ENCODE data around the gene YPEL2. TPM values are rescaled to one million over a fixed set of nuclear protein-coding genes. Genes with fewer than 3 reads are reported as not detected.

YPEL2 gene
- polyA plus RNA-seq, 1 of the 3 experiments (the other 2 are of a cell fraction) = 3.2 TPM

GRCh38 chr17:59423903-59424302, 92.4 kb downstream of the YPEL2 start:
- peaks cover 17% of the 10 kb centered on the region for H3F3A ChIP-seq (replicated peaks; ENCODE audit: insufficient read depth)
- no peaks in the 10 kb centered on the region for H3K79me2 ChIP-seq (ENCODE audit: insufficient read depth)
- H3K9ac ChIP-seq = no peak overlapping the region
- H3K4me1 ChIP-seq (ENCODE audit: control insufficient read depth in 1 of 2, insufficient read depth in 2 of 2, low read depth in 1 of 2, low read length in 1 of 2) = peaks cover 13 to 54% of the 10 kb centered on the region in 2 experiments
- WGBS (ENCODE audit: low lambda C conversion rate) = 96% methylated on average over 6 of the region's 9 CpGs
- ChIA-PET CTCF (interaction anchor here (1.2 to 27.0 kb wide), 9 partner anchors 8 to 108 kb away, joined by 3 to 569 read pairs (median 10); partner anchors contain the start of gene YPEL2), POLR2A (interaction anchor here (1.1 kb wide), 1 partner anchor 38 kb away, joined by 3 read pairs; no protein-coding TSS in a partner anchor)
- no peak overlapping the region for H3K4me2 ChIP-seq
- H3K9me2 ChIP-seq = no peaks in the 10 kb centered on the region
- H3K4me3 ChIP-seq (ENCODE audit: low read depth in 2 of 2, low read length in 1 of 2) = no peak overlapping the region
- H3K27ac ChIP-seq (ENCODE audit: low read depth in 2 of 2, low read length in 1 of 2) = peak overlapping the region in 1 of 2 experiments; percentile 90; a peak in 1 of 4 replicates
- H3K36me3 ChIP-seq (replicated peaks in 1 of 2; ENCODE audit: control insufficient read depth in 1 of 2, insufficient read depth in 2 of 2, low read length in 1 of 2) = no peaks in the 10 kb centered on the region
- no peaks in the 10 kb centered on the region for H3K9me3 ChIP-seq
- no peaks in the 10 kb centered on the region for H4K20me1 ChIP-seq (ENCODE audit: insufficient read depth)
- H3K27me3 ChIP-seq (ENCODE audit: insufficient read depth) = no peaks in the 10 kb centered on the region
- DNase-seq = no peak
- TF ChIP-seq NFIC (IDR thresholded peaks at IDR 0.05; ENCODE audit: borderline replicate concordance) = no peak
- no peak for TF ChIP-seq TAF1 (IDR thresholded peaks at IDR 0.05; ENCODE audit: borderline replicate concordance, low read depth, low read length)
- TF ChIP-seq TCF12 (IDR thresholded peaks at IDR 0.05) = no peak
- no peak for TF ChIP-seq ELF1 (IDR thresholded peaks at IDR 0.05)
- no peak for TF ChIP-seq USF2 (IDR thresholded peaks at IDR 0.05; ENCODE audit: borderline replicate concordance, low read depth, low read length)
- H2AFZ ChIP-seq (ENCODE audit: low read depth) = no peak overlapping the region

GRCh38 chr17:59424331-59424730, 92.9 kb downstream of the YPEL2 start:
- WGBS (ENCODE audit: low lambda C conversion rate) = 93% methylated on average over 4 of the region's 4 CpGs
- Histone ChIP-seq H3K27me3 (ENCODE audit: insufficient read depth) (no peaks in the 10 kb centered on the region), H3K36me3 (replicated peaks in 1 of 2; ENCODE audit: control insufficient read depth in 1 of 2, insufficient read depth in 2 of 2, low read length in 1 of 2) (no peaks in the 10 kb centered on the region), H4K20me1 (ENCODE audit: insufficient read depth) (no peaks in the 10 kb centered on the region), H3K4me2 (no peak overlapping the region), H3F3A (replicated peaks; ENCODE audit: insufficient read depth) (peaks cover 17% of the 10 kb centered on the region), H3K4me1 (ENCODE audit: control insufficient read depth in 1 of 2, insufficient read depth in 2 of 2, low read depth in 1 of 2, low read length in 1 of 2) (peaks cover 13 to 54% of the 10 kb centered on the region in 2 experiments), H3K9ac (no peak overlapping the region), H2AFZ (ENCODE audit: low read depth) (no peak overlapping the region), H3K4me3 (ENCODE audit: low read depth in 2 of 2, low read length in 1 of 2) (no peak overlapping the region), H3K9me3 (no peaks in the 10 kb centered on the region), H3K9me2 (no peaks in the 10 kb centered on the region), H3K79me2 (ENCODE audit: insufficient read depth) (no peaks in the 10 kb centered on the region), H3K27ac (ENCODE audit: low read depth in 2 of 2, low read length in 1 of 2) (peak overlapping the region; percentile 82 to 90; a peak in 3 of 4 replicates)
- TF ChIP-seq ELF1 (IDR thresholded peaks at IDR 0.05) (no peak), MAX (IDR thresholded peaks at IDR 0.05; ENCODE audit: low read depth) (no peak), RAD21 (IDR thresholded peaks at IDR 0.05; ENCODE audit: low read length) (no peak), RFX5 (IDR thresholded peaks at IDR 0.05; ENCODE audit: low read length) (no peak), GATA2 (CRISPR knock-in tag; IDR thresholded peaks at IDR 0.05) (no peak), TCF12 (IDR thresholded peaks at IDR 0.05) (no peak), ZBTB33 (IDR thresholded peaks at IDR 0.05; ENCODE audit: borderline replicate concordance, low read depth) (no peak), CTCF (IDR thresholded peaks at IDR 0.05) (no peak), FOSL2 (IDR thresholded peaks at IDR 0.05; ENCODE audit: borderline replicate concordance, low read depth) (no peak), TEAD4 (IDR thresholded peaks at IDR 0.05; ENCODE audit: borderline replicate concordance, insufficient read depth) (no peak), EZH2phosphoT487 (IDR thresholded peaks at IDR 0.05; ENCODE audit: borderline replicate concordance, low read depth) (no peak), TAF1 (IDR thresholded peaks at IDR 0.05; ENCODE audit: borderline replicate concordance, low read depth, low read length) (no peak), SMC3 (IDR thresholded peaks at IDR 0.05; ENCODE audit: low read depth, low read length) (no peak), PBX3 (IDR thresholded peaks at IDR 0.05) (no peak), GABPA (IDR thresholded peaks at IDR 0.05; ENCODE audit: low read depth) (no peak), FOXM1 (IDR thresholded peaks at IDR 0.05; ENCODE audit: low read depth) (no peak), MEF2A (IDR thresholded peaks at IDR 0.05; ENCODE audit: borderline replicate concordance, low read depth) (no peak)
- ChIA-PET POLR2A (interaction anchor here (1.2 to 1.5 kb wide), 2 partner anchors 19 to 95 kb away, joined by 4 to 8 read pairs; no protein-coding TSS in a partner anchor), CTCF (interaction anchor here (1.0 to 27.0 kb wide), 11 partner anchors 9 to 135 kb away, joined by 3 to 569 read pairs (median 6); partner anchors contain the start of gene YPEL2)
- no peak for DNase-seq

Measured in SK-N-SH (cell line).